ENCODE measurements around the gene TMEM87B.

TMEM87B gene

GRCh38 chr2:112150851-112151250, 95.8 kb downstream of the TMEM87B start:
- peak; percentile 33 for DNase-seq (ENCODE audit: low spot score)

GRCh38 chr2:112151271-112151670, 96.2 kb downstream of the TMEM87B start:
- no peak for DNase-seq (ENCODE audit: low spot score)

DNA sequence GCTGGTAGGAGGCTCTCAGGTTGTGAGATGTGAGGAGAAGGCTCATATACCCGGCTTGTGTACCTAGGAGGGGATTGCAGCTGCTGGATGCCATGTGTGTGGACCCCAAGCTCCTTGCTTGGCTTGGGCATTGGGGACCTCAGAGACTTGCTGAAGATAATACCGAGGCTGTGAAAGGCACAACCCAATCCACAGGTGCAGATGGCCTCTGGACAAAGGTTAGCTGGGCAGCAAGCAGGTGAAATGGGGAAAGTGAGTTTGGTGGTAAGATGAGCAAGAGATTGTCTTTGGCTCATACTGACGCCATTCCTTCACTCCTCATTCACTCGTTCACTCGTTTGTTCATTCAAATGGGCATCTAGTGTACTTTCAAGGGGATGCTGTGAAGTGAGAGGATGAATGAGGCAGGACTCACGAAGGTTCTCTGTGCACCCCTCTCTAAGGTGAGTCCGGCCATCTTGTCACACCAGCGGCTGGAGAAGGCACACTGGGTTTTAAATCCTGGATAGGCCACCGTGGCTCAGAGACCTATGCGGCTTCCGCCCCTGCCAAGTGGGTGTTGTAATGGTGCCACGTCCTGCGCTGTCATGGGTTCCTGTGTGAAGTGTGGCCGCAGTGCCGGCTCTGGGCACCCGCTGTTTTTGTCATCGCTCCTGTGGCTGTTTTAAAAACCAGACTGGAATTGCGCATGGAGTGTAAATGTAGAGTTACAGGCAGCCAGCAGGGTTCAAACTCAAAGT, 96.8 kb downstream of the TMEM87B start:
- no peak for DNase-seq (ENCODE audit: low spot score)

DNA sequence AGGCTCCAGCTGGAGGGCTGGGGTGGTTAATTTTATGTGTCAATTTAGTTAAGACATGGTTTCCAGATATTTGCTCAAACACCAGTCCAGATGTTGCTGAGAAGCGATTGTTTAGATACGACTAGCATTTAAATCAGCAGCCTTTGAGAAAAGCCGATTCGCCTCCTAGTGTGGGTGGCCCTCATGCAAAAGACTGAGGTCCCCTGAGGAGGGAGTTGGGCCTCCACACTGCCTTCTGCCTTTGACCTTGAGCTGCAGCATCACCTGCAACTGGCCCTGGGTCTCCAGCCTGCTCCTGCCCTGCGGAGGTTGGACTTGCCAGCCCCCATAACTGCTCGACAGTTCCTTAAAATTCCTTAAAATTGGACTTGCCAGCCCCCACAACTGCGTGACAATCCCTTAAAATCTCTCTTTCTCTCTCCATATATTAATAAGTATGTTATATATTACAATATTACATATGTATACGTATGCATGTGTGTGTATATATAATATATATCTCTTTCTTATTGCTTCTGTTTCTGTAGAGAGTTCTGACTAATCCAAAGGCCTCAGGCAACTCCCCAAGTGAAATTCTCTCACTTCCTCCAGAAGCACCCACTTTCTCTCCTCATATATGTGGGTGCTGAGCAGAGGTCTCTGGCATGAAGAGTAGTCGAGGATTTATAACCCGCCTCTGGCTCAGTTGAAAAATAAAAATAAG, 97.6 kb downstream of the TMEM87B start:
- no peak for DNase-seq (ENCODE audit: low spot score)

- no peak for DNase-seq (ENCODE audit: low spot score)
Observed at GRCh38 chr2:112153179-112153490, 98.1 kb downstream of the TMEM87B start.

- no peak for DNase-seq (ENCODE audit: low spot score)
Observed at GRCh38 chr2:112153501-112153900, 98.4 kb downstream of the TMEM87B start.

DNA sequence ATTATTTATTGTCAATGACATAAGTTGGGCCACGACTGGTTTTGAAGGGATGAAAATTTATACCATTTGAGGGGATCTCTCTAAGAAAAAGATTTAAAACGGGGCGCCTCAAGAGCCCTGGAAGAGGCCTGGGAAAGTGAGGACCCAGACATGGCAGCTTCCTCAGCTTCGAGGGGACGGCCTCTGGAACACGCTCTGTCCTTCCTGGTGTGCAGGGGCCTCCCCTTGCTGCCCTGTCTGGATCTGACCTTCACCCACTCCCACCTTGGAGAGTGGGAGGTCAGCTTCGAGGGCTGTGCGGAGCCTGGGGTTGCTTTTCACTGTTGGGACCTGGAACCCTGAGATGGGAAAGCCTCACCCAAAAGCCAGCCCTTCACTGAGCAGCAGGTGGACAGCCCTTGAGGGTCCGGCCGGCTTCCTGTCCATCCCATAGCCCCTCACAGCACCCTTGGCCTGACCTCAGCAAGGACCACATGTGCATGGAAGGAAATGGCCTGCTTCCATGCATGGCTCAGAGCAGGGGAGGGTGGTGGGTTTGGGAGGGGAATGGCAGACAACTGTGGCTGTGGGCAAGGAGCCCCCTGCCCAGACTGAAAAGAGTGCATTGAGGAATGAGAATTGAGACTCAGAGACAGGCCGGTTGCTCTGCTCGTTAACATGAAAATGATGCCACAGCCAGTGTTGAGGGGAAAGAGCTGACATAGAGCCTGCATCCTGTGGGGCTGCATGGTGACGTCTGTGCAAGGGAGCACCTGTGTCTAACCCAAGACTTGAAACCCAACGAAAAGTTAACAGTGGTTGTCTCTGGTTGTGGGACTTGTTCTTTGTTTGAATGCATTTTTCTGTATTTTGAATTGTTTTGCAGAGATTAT, 99.4 kb downstream of the TMEM87B start:
- DNase-seq (ENCODE audit: low spot score), result no peak

DNA sequence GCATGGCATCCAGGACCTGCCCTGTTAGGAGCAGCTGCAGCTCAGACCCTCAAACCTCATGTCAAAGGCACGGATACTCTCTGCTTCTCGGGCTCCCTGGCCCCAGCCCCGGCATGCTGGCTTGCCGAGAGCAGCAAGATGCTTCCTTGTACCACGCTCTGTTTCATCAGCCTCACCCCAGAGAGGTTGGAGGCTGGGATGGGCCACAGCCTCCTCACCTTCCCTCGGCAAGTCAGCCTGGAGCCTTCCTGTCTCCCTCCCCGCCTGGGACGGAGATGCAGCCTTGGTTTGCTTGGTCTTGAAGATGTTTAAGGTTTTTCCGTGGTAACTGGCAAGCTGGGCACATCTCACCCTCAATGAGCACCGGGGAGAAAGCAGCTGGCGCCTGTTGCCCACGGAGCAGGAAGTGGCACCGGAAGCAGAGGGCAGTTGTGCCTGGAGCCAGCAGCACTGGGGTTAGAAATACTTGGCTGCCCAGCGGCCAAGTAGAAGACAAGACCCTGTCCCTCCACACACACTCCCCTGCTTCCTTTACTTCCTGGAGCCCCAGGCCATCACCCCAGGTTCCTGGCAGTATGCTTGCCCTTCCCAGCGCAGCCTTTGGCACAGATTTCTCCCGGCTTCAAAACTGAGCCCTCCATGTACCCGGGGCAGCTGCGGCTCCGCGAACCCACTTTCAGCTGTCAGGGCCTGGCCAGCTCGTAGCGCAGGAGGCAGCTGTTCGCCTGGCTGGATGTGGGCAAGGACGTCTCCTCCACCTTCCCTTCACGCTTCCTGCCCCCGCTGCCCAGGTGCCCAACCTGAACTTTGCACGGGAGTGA, 100.5 kb downstream of the TMEM87B start:
- no peak for DNase-seq (ENCODE audit: low spot score)

- peak; percentile 27 for DNase-seq (ENCODE audit: low spot score)
Observed at GRCh38 chr2:112156152-112156986, 101.3 kb downstream of the TMEM87B start.

DNA sequence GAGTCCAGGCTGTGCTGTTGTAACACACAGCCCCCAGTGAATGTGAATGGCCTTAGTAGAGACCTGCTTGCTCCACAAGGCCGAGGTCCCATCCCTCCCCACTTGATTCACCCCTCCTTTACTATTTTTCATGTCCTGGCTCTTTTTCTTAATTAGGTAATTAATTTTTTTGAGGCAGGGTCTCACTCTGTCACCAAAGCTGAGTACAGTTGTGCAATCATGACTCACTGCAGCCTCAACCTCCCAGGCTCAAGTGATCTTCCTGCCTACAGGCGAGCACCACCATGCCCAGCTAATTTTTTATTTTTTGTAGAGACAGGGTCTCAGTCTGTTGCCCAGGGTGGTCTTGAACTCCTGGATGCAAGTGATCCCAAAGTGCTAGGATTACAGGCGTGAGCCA, 102.4 kb downstream of the TMEM87B start:
- DNase-seq (ENCODE audit: low spot score), result no peak

GRCh38 chr2:112159454-112159921, 104.4 kb downstream of the TMEM87B start:
- no peak for DNase-seq (ENCODE audit: low spot score)

- no peak for DNase-seq (ENCODE audit: low spot score)
Observed at GRCh38 chr2:112160283-112161250, 105.5 kb downstream of the TMEM87B start.

GRCh38 chr2:112161431-112162145, 106.5 kb downstream of the TMEM87B start:
- no peak for DNase-seq (ENCODE audit: low spot score)

- no peak for DNase-seq (ENCODE audit: low spot score)
Observed at GRCh38 chr2:112162341-112162740, 107.3 kb downstream of the TMEM87B start.

GRCh38 chr2:112162956-112163355, 107.9 kb downstream of the TMEM87B start:
- DNase-seq (ENCODE audit: low spot score), result no peak

DNA sequence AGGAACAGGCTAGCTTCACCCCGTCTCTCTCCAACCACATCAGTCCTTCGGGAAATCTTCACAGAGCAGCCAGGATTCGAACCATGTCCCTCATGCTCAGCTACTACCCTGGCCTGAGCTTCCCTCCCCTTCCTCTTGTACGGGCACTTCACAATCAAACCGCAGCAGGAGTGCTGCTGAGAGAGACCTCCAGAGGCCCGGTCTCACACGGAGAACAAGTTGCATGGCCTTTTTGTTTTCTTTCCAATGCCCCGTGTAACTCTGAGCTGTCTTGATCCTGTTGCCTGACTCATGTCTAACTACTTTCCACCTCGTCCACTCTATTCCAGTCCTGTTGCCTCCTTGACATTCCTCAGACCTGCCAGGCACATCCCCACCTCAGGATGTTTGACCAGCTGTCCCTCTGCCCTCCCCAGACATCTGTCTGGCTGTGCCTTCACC, 108.5 kb downstream of the TMEM87B start:
- no peak for DNase-seq (ENCODE audit: low spot score)

GRCh38 chr2:112164876-112165275, 109.8 kb downstream of the TMEM87B start:
- DNase-seq (ENCODE audit: low spot score), result no peak

DNA sequence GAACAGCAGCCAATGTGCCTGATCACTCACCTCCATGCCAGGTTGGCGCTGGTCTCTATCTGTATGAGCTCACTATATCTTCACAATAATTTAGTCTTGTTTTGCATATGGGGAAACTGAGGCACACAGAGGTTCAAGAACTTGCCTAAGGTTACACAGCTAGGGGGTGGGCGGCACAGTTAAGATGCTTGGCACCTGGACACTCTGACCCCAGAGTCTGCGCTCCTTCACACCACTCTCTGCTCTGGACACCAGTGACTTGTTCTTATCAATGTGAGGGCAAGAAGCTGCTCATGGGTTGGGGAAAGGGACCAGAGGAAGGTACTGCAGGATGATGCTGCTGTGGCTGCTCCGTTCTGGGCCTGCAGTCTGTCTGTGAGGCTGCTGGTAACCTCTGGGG, 110.2 kb downstream of the TMEM87B start:
- DNase-seq (ENCODE audit: low spot score), result no peak
